GM12878 (cell line): ENCODE data around the gene CENPK. TPM values are rescaled to one million over a fixed set of nuclear protein-coding genes. Genes with fewer than 3 reads are reported as not detected.
A peak's percentile ranks its signal among the peaks of the same experiment; 100 is the strongest.

Source experiments
- ATAC-seq: fragments of 200-7000 bp; cut with Tn5 transposase; 3 replicates; pipeline ENCODE4 v1.9.1; 2020; ENCODE audit warnings: mild to moderate bottlenecking, moderate library complexity
- BruUV-seq: library from RNA; stranded (reverse); fragments of 400-500 nt; replicated peaks from 2 replicates; lab custom pipeline; 2021; lab: Mats Ljungman, UMichigan
- CTCF ChIA-PET: fragments of 300-600 bp; sonication (Branson Sonifier 250); formaldehyde crosslinking; extraction: SDS; loops from one replicate; lab custom pipeline; 2021; ENCODE audit warnings: inconsistent platforms; lab: Yijun Ruan, JAX
- POLR2A ChIA-PET: fragments of 350-600 bp; formaldehyde crosslinking; extraction: SDS; loops from one replicate; lab custom pipeline; 2021; ENCODE audit warnings: inconsistent platforms; lab: Charles Lee
- RAD21 ChIA-PET: fragments of 300-600 bp; sonication (Branson Sonifier 250); formaldehyde crosslinking; loops from one replicate; lab custom pipeline; 2023; ENCODE audit warnings: antibody characterized with exemption; ENCODE audit not compliant: unreplicated experiment; lab: Charles Lee
- SMC1A ChIA-PET: fragments of 300-600 bp; sonication (Branson Sonifier 250); formaldehyde crosslinking; loops from one replicate; lab custom pipeline; 2023; ENCODE audit not compliant: unreplicated experiment, uncharacterized antibody; lab: Charles Lee
- DNase-seq: peaks from one replicate; pipeline ENCODE4 v3.0.0-alpha.2; 2011; ENCODE audit warnings: low read depth, low spot score
- FAIRE-seq: peaks from 3 replicates; lab custom pipeline; 2011; peaks lifted over from hg19 to GRCh38; lab: Jason Lieb, UNC
- H2AFZ ChIP-seq: 2 replicates; pipeline ENCODE4 v1.6.0; 2011; ENCODE audit warnings: low read depth, low read length, control low read depth; ENCODE audit not compliant: control insufficient read depth
- H3K27ac ChIP-seq: 2 replicates; pipeline ENCODE4 v1.5.1; 2011; ENCODE audit warnings: control low read depth; ENCODE audit not compliant: control insufficient read depth, insufficient read depth
- H3K27me3 ChIP-seq, 2 experiments: replicated peaks in 1 of 2; 2 replicates each; pipeline versions ENCODE4 v1.6.0 to v1.6.1; 2011; ENCODE audit warnings: low read length in 1 of 2; ENCODE audit not compliant: control insufficient read depth in 2 of 2, insufficient read depth in 2 of 2
- H3K36me3 ChIP-seq, 2 experiments: 2 replicates each; pipeline ENCODE4 v1.5.1; 2011; ENCODE audit warnings: low read length in 1 of 2; ENCODE audit not compliant: control insufficient read depth in 2 of 2, insufficient read depth in 2 of 2
- H3K4me1 ChIP-seq: 2 replicates; pipeline ENCODE4 v1.6.1; 2011; ENCODE audit warnings: mild to moderate bottlenecking, low read length, moderate library complexity, mixed read lengths; ENCODE audit not compliant: control insufficient read depth, insufficient read depth
- H3K4me2 ChIP-seq: 2 replicates; pipeline ENCODE4 v1.6.0; 2011; ENCODE audit warnings: control low read depth; ENCODE audit not compliant: control insufficient read depth, insufficient read depth
- H3K4me3 ChIP-seq: fragments of 200-600 bp; sonication (generic); 2 replicates; pipeline ENCODE4 v1.5.1; 2016
- H3K79me2 ChIP-seq: 2 replicates; pipeline ENCODE4 v1.6.0; 2011; ENCODE audit warnings: low read length; ENCODE audit not compliant: control insufficient read depth, insufficient read depth
- H3K9ac ChIP-seq: 2 replicates; pipeline ENCODE4 v1.8.0; 2011; ENCODE audit warnings: low read length, control low read depth, mixed read lengths; ENCODE audit not compliant: control insufficient read depth, insufficient read depth
- H3K9me3 ChIP-seq: replicated peaks from 3 replicates; pipeline ENCODE4 v1.5.1; 2011; ENCODE audit warnings: mild to moderate bottlenecking, low read length; ENCODE audit not compliant: control insufficient read depth, insufficient read depth
- H4K20me1 ChIP-seq: 2 replicates; pipeline ENCODE4 v1.6.0; 2011; ENCODE audit not compliant: control insufficient read depth, insufficient read depth
- BACH1 ChIP-seq: fragments of 450-650 bp; IDR thresholded peaks from 2 replicates; pipeline ENCODE4 v1.6.1; 2017; ENCODE audit warnings: mild to moderate bottlenecking, borderline replicate concordance
- CBX3 ChIP-seq: fragments of 200-600 bp; sonication (generic); IDR thresholded peaks from 2 replicates; pipeline ENCODE4 v1.6.1; 2016; ENCODE audit warnings: low read depth, borderline replicate concordance
- DPF2 ChIP-seq: fragments of 450-650 bp; IDR thresholded peaks from 2 replicates; pipeline ENCODE4 v1.6.1; 2017; ENCODE audit warnings: mild to moderate bottlenecking
- ELK1 ChIP-seq: IDR thresholded peaks from 2 replicates; pipeline ENCODE4 v1.6.1; 2012; ENCODE audit warnings: low read depth, low read length, improper control_type of control experiment
- HSF1 ChIP-seq: fragments of 150-350 bp; IDR thresholded peaks from 2 replicates; pipeline ENCODE4 v1.6.1; 2014; ENCODE audit warnings: mild to moderate bottlenecking, low read depth, low read length
- KDM1A ChIP-seq: fragments of 200-600 bp; sonication (generic); IDR thresholded peaks from 2 replicates; pipeline ENCODE4 v1.6.1; 2016; ENCODE audit warnings: borderline replicate concordance
- SP1 ChIP-seq: IDR thresholded peaks from one replicate; pipeline ENCODE4 v1.6.1; 2011; ENCODE audit warnings: low read depth, low read length
- TCF3 ChIP-seq: IDR thresholded peaks from 2 replicates; pipeline ENCODE4 v1.6.1; 2012; ENCODE audit warnings: low read depth, mild to moderate bottlenecking, low read length, borderline replicate concordance; ENCODE audit not compliant: insufficient read depth
- WGBS: methylation state at CpG from one replicate; pipeline ENCODE4 v1.1.6; 2016; ENCODE audit warnings: low lambda C conversion rate; ENCODE audit not compliant: insufficient replicate concordance, insufficient coverage; ENCODE audit errors: missing lambda C conversion rate; 5-methylcytosine and 5-hydroxymethylcytosine counted together
- in situ Hi-C: fragments of 300-500 bp; cut with MboI; formaldehyde crosslinking; loops from 9 replicates; pipeline ENCODE4 v1.14.3; 2018; ENCODE audit warnings: mixed read lengths
- intact Hi-C: fragments of 100-400 bp; cut with micrococcal nuclease; formaldehyde crosslinking; loops from one replicate; pipeline ENCODE4 v1.14.2; 2022; ENCODE audit not compliant: unreplicated experiment
- polyA plus RNA-seq, 11 experiments: library from polyadenylated mRNA; depleted of rRNA in 4 of 11; unstranded in 6 of 11; stranded (reverse) in 5 of 11; fragments of >200 nt; fragmentation: Nextera tagmentation in 4 of 11; fragmentation: Illumina TruSeq in 1 of 11; extraction: Ambion mirVana in 4 of 11; extraction: Trizol in 1 of 11; gene quantifications; 1 replicate in 1 of 11; 2 replicates in 10 of 11; pipeline versions ENCODE4 v1.2.1 to v1.2.3, GENCODE V29; 2011 to 2016; ENCODE audit warnings: inconsistent platforms in 2 of 11, missing spikeins in 2 of 11, low read depth in 1 of 11
- total RNA-seq, 4 experiments: library from RNA; depleted of rRNA in 3 of 4; stranded (reverse); fragments of >200 nt in 3 of 4; fragmentation: Illumina TruSeq in 1 of 4; extraction: Trizol in 1 of 4; gene quantifications; 2 replicates each; pipeline versions ENCODE4 v1.2.1 to v1.2.3, GENCODE V29; 2013 to 2021

The CENPK gene
- total and polyA plus RNA-seq, 10 of the 15 experiments (the other 5 are each of a cell fraction or from before 2014, with no cell fraction given), result 29.5 to 94.3 (median 43.2) TPM

- no peak for TF ChIP-seq HSF1
- TF ChIP-seq ELK1, result no peak
- no peak for TF ChIP-seq TCF3
- no peak for TF ChIP-seq BACH1
- no peak for TF ChIP-seq KDM1A
- no peak for TF ChIP-seq CBX3
- TF ChIP-seq DPF2, result no peak
Observed at GRCh38 chr5:65566505-65566904, 3.5 kb upstream of the CENPK start (continued).

GRCh38 chr5:65563777-65564176 lies 809 bp upstream of the CENPK start:
- no peak for TF ChIP-seq CBX3
- no peak for TF ChIP-seq SP1
- ChIA-PET POLR2A (interaction anchor here (0.6 to 1.7 kb wide), 4 partner anchors 14 to 163 kb away, joined by 4 to 6 read pairs (median 4); no protein-coding TSS in a partner anchor), SMC1A (interaction anchor here (0.8 to 1.1 kb wide), 2 partner anchors 49 to 462 kb away, joined by 3 read pairs; no protein-coding TSS in a partner anchor), CTCF (interaction anchor here (1.4 to 1.5 kb wide), 2 partner anchors 14 to 18 kb away, joined by 3 to 4 read pairs; no protein-coding TSS in a partner anchor), RAD21 (interaction anchor here (0.6 to 2.0 kb wide), 4 partner anchors 10 to 1271 kb away, joined by 3 to 6 read pairs (median 4); no protein-coding TSS in a partner anchor)
- DNase-seq (no peak), ATAC-seq (no peak), FAIRE-seq (no peak)
- Histone ChIP-seq H4K20me1 (no peaks in the 10 kb centered on the region), H3K79me2 (peaks cover 51% of the 10 kb centered on the region), H3K9ac (peak overlapping the region; percentile 67), H3K36me3 (no peaks in the 10 kb centered on the region), H3K9me3 (no peaks in the 10 kb centered on the region), H2AFZ (peak overlapping the region; percentile 79), H3K4me1 (peaks cover 3% of the 10 kb centered on the region; the same call in 1 of the 2 replicates), H3K4me3 (peak overlapping the region; percentile 93), H3K4me2 (peak overlapping the region; percentile 49), H3K27ac (peak overlapping the region; percentile 67), H3K27me3 (no peaks in the 10 kb centered on the region)
- in situ Hi-C loops (no loop called here), intact Hi-C loops (no loop called here)
- whole genome bisulfite sequencing, result under 1% methylated on average over 11 of the region's 11 CpGs
- no TSS peak for BruUV-seq
